ENCODE results near the gene ADAMTS7.
"Not testable (repeated sequence)": the region's sequence is repeated elsewhere in the genome, so short reads cannot be mapped to it uniquely, and the experiment has no call there.

The ADAMTS7 gene

GRCh38 chr15:78828920-78829319 lies 17.7 kb upstream of the ADAMTS7 start:
- DNase-seq: no peak

- no peak for DNase-seq
Measured at GRCh38 chr15:78822514-78822913, 11.2 kb upstream of the ADAMTS7 start.

- no peak for DNase-seq
Measured at GRCh38 chr15:78811825-78812183, 540 bp upstream of the ADAMTS7 start.

DNA sequence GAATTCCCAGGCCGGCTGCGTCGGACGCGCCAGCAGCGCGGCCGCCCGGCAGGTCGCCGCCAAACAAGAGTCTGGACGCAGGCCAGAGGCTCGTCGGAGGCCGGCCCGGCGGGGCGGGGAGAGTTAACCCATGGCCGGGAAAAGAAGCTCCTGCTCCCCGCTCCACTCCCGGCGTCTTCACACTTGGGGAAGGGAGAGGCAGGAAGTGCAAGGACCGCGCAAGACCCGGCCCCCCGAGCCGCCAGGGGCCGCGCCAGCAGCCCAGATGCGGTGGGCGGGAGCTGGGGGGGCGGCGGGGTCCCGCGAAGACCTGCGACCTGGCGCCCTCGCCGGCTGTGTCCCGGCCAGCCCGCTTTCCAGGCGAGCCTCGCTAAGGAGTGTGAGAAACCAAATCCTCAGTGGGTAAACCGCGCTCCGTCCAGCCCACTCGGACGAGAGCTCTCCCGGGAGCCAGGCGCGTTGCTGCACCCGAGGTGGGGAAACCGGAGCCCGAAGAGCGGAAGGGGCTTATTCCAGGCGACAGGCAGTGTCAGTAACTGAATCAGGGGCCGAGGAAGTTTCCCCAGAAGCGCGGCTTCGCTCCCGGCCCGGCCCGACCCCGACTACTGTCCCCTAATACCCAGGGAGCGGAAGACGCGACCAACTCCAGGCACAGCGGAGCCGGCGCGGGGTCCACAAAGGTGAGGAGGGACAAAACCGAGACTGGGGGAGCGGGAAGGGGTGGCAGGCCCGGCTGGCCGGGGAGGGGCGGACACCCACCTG lies 721 bp downstream of the ADAMTS7 start:
- DNase-seq: peak in 1 of 2 experiments; percentile 32

- DNase-seq: no peak
Measured at GRCh38 chr15:78810003-78810361, 1.3 kb downstream of the ADAMTS7 start.

DNA sequence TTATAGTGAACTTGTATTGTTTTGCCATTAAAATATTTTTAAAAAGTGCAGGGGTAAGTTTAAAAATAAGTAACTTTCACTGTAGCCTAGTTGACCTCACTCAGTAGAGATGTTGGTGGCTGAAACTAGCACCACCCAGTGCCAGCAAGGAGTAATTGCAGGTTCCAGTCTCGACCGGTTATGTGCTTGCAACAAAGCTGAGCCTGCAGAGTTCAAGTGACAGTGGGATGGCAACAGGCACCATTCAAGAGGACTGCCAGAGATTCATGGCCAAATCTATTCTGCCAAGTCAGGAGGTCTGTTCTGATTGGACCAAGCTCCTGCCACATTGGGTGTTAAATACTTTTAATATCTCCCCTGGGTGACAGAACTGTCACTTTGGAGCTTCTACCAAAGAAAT lies 2.7 kb downstream of the ADAMTS7 start:
- peak; percentile 30 to 71 for DNase-seq

DNA sequence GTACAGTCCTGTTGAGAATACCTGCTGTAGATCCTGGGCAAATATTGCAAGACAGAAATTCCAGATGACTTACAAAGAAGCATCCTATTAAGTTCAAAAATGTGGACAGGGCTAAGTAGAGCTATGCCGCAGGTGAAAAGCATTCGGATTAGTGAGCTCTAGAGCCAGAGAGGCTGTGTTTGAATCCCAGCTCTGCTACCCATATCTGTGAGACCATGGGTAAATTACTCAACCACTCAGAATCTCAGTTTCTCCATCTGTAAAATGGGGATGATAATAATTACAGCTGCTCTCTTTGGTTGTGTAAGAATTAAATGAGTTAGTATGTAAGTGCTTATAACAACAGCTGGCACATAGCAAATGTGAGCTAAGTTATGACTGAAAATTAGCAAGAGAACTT lies 3.9 kb downstream of the ADAMTS7 start:
- no peak for DNase-seq

GRCh38 chr15:78804391-78804792 lies 6.9 kb downstream of the ADAMTS7 start:
- DNase-seq: no peak

DNA sequence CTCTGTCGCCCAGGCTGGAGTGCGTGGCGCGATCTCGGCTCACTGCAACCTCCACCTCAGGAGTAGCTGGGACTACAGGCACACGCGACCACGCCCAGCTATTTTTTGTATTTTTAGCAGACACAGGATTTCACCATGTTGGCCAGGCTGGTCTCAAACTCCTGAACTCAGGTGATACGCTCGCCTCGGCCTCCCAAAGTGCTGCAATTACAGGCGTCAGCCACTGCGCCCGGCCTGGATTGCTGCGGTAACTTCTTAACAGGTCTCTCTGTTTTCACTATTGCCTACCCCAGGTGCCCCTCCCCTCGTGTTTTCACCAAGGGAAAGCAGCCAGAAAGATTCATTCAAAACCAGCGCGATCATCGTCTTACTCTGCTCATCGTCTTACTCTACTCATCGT lies 10.5 kb downstream of the ADAMTS7 start:
- no peak for DNase-seq

DNA sequence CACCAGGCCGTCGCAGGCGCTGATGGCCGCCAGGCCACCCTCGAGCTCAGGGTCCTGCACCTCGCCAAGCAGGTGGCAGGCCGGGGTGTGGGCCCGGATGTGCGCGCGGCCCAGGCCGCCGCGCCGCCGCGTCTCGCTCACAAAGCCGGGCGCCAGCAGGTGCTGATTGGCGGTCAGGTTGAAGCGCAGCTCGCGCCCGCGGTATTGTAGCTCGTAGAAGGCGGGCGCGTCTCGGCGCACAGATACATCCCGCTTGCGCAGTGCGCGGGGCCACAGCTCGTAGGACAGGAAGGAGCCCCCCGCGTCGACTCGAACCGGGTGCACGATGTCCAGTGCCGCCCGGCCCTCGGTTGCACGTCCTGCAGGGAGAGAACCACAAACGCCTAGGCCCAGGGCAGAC lies 11.1 kb downstream of the ADAMTS7 start:
- no peak for DNase-seq

- DNase-seq: not testable (repeated sequence)
Measured at GRCh38 chr15:78799102-78799501, 12.2 kb downstream of the ADAMTS7 start.

GRCh38 chr15:78798355-78798754 lies 12.9 kb downstream of the ADAMTS7 start:
- DNase-seq: not testable (repeated sequence)

- DNase-seq: no peak
Measured at GRCh38 chr15:78797951-78798350, 13.3 kb downstream of the ADAMTS7 start.

DNA sequence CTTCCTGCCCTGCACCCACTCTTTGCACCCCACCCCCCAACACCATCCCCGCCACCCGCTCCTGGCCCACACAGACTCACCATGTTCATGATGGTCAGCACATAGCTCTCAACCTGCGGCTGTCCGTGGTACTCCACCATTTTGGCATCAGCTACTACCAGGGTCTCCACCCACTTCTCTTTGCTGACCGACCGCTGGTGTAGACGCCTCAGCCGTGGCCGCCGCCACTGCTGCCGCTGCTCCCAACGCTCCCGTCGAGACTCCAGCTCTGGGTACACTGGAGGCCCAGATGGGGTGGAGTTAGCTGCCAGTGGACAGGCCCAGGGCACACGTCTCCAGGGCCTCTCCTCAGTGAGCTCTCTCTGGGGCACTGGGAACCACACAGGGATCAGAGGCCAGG lies 14.8 kb downstream of the ADAMTS7 start:
- DNase-seq: no peak

DNA sequence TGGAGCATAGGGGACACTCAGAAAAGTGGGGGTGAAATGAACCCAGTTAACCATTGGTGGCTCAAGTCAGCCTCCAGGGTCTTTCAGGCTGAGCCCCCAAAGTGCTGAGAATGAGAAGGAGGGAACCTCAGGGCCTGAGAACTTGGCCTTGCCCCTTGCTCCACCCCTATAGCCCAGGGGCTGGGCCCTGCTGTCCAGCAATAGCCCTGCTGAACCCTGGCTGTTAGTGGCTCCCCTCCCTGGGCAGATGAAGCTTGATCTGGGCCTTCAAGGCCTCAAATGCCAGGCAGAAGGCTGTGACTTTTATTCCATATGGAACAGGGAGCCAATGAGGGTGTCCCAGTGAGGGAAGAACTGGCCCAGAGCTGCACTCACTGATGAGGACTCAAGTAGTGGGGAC lies 16.2 kb downstream of the ADAMTS7 start:
- no peak for DNase-seq

DNA sequence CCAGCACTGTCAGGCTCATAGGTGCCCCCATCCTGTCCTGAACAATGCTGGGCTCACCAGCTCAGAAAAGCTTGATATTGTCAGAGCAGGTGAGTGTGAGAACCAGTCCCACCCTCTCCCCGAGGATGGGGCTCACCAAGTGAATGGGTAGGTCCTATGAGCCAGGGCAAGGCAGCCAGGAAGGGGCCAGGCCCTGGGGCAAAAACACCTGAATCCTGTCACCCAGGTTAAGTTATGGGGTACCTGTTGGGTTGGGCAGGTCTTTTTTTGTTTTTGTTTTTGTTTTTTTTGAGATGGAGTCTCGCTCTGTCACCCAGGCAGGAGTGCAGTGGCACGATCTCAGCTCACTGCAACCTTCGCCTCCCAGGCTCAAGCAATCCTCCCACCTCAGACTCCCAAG lies 16.8 kb downstream of the ADAMTS7 start:
- DNase-seq: not testable (repeated sequence)

DNA sequence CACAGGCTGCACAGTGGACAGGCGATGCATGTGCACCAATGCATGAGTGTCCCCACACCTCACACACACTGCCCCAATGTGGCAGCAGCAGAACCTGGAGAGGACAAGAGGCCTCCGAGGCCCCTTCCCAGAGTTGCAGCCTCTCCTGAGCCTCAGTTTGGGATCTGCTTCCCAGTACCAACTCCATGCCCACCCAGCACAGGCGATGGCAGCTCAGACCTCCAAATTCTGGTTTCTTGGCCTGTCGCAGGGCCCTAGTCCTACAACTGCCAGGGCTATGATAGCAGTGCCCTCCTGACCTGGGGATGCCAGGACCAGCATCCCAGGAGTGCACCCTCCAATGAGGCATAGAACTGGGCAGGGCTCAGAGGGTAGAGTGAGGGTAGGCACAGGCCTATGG lies 19.9 kb downstream of the ADAMTS7 start:
- no peak for DNase-seq

GRCh38 chr15:78790027-78790426 lies 21.2 kb downstream of the ADAMTS7 start:
- DNase-seq: no peak

- DNase-seq: no peak
Measured at GRCh38 chr15:78789615-78790014, 21.6 kb downstream of the ADAMTS7 start.

DNA sequence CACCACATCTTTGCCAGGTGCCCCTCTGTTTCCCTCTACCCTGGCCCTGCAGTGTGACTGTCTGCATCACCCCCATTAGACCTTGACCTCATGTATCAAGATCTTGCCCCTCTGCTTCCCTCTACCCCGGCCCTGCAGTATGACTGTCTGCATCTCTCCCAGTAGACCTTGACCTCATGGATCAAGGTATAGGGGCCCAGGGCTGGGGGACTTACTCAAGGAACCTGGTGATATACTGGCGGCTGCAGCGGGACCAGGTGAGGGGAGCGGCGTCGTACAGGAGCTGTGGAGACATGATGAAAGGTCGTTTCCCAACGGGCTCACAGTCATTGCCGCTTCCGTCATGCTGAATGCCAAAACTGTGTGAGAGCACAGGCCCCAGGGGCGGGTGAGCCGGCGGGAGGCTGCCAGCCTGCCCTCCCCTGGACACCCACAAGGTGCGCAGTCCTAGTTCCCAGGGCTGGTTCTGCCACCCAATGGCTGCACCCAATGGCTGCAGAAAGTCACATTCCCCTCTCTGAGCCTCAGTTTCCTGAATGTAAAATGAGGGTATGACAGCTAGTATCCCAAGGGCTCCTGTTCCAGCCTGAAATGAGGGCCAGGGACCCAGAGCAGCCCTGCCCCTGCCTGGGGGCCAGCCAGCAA lies 23.1 kb downstream of the ADAMTS7 start:
- DNase-seq: no peak

GRCh38 chr15:78782402-78782801 lies 28.9 kb downstream of the ADAMTS7 start:
- not testable (repeated sequence) for DNase-seq

DNA sequence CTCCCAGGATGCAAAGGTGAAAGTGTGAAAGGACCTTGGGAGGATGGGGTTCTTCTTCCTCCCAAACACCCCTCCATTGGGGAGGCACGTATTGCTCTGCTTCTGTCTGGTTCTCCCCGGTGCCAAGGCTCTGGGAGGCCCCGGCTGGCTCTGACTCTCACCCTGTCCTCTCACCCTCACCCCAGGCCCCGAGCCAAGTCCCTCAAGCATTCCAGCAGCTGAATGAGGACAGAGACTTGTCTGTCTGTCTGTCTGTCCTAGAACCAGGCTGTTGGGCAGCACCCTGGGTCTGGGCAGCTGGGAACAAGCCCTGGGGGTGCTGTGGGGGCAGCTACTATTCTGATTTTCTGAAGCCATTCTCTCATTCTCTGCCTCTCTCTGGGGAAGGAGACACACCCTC lies 29.9 kb downstream of the ADAMTS7 start:
- DNase-seq: not testable (repeated sequence)

- not testable (repeated sequence) for DNase-seq
Measured at GRCh38 chr15:78779975-78780374, 31.3 kb downstream of the ADAMTS7 start.

- not testable (repeated sequence) for DNase-seq
Measured at GRCh38 chr15:78779176-78779785, 32.0 kb downstream of the ADAMTS7 start.

All from NCI-H526 (cell line).